IMR-90 (cell line): ENCODE results near the gene GUCY1B1.

ENCODE experiments used
- CEBPB ChIP-seq: IDR thresholded peaks from 2 replicates; pipeline ENCODE4 v1.6.1; 2012; ENCODE audit warnings: low read depth, low read length, improper control_type of control experiment
- CHD1 ChIP-seq: IDR thresholded peaks from 2 replicates; pipeline ENCODE4 v1.6.1; 2012; ENCODE audit warnings: low read depth, low read length, improper control_type of control experiment
- POLR2A ChIP-seq: IDR thresholded peaks from 2 replicates; pipeline ENCODE4 v1.6.1; 2012; ENCODE audit warnings: mild to moderate bottlenecking, low read depth, low read length
- RAD21 ChIP-seq: IDR thresholded peaks from 2 replicates; pipeline ENCODE4 v1.6.1; 2012; ENCODE audit warnings: low read length, improper control_type of control experiment
- TF ChIP-seq, protein P1 (sequence below): conservative IDR thresholded peaks from 2 replicates; pipeline ENCODE4 v1.5.1; 2012; ENCODE audit warnings: mild to moderate bottlenecking, low read depth, low read length, improper control_type of control experiment
- TF ChIP-seq, protein P2 (sequence below): fragments of 150-350 bp; IDR thresholded peaks from 2 replicates; pipeline ENCODE4 v1.6.1; 2017; ENCODE audit warnings: mild to moderate bottlenecking, antibody characterized with exemption, low read length, low read depth

DNA sequence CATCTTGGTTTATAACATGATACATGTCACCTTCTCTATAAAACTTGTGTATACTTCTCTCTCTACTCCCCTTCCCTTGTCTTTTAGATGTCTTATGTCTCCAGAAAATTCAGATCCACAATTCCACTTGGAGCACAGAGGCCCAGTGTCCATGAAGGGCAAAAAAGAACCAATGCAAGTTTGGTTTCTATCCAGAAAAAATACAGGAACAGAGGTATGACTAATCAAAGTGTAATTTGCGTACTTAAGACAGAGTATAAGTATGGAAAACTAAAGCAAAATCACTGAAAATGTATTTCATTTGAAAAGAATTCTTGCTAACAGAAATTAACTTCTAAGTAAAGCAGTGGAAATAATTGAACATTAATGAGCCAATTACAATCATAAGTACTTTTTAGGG lies 46.2 kb downstream of the GUCY1B1 start:
- TF ChIP-seq, protein P1, sequence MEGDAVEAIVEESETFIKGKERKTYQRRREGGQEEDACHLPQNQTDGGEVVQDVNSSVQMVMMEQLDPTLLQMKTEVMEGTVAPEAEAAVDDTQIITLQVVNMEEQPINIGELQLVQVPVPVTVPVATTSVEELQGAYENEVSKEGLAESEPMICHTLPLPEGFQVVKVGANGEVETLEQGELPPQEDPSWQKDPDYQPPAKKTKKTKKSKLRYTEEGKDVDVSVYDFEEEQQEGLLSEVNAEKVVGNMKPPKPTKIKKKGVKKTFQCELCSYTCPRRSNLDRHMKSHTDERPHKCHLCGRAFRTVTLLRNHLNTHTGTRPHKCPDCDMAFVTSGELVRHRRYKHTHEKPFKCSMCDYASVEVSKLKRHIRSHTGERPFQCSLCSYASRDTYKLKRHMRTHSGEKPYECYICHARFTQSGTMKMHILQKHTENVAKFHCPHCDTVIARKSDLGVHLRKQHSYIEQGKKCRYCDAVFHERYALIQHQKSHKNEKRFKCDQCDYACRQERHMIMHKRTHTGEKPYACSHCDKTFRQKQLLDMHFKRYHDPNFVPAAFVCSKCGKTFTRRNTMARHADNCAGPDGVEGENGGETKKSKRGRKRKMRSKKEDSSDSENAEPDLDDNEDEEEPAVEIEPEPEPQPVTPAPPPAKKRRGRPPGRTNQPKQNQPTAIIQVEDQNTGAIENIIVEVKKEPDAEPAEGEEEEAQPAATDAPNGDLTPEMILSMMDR = no peak
- TF ChIP-seq POLR2A (no peak), CEBPB (no peak), CHD1 (no peak), RAD21 (no peak)
- TF ChIP-seq, protein P2, sequence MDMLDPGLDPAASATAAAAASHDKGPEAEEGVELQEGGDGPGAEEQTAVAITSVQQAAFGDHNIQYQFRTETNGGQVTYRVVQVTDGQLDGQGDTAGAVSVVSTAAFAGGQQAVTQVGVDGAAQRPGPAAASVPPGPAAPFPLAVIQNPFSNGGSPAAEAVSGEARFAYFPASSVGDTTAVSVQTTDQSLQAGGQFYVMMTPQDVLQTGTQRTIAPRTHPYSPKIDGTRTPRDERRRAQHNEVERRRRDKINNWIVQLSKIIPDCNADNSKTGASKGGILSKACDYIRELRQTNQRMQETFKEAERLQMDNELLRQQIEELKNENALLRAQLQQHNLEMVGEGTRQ = no peak
